Left cardiac atrium (tissue), 4 donors: ENCODE data around the gene GMPR. TPM values are rescaled to one million over a fixed set of nuclear protein-coding genes. Genes with fewer than 3 reads are reported as not detected.
A peak's percentile ranks its signal among the peaks of the same experiment; 100 is the strongest.

Source experiments
- ATAC-seq, 2 donors: fragments of 200-7000 bp; cut with Tn5 transposase; one replicate each; pipeline ENCODE4 v1.9.1; 2020; ENCODE audit warnings: mild to moderate bottlenecking in 2 of 2, moderate library complexity in 2 of 2
- DNase-seq: peaks from one replicate; pipeline ENCODE4 v3.0.0-alpha.2; 2020
- intact Hi-C, 2 donors: fragments of 100-400 bp; cut with DNase I; formaldehyde crosslinking; loops; one replicate each; pipeline versions ENCODE4 v1.14.1 to v1.15.1; 2022 to 2023
- total RNA-seq, 2 donors: library from RNA; stranded (reverse); fragmentation: NEBNext Ultra II Directional; extraction: Animal tissue kit (Norgen Biotek cat#: 25700); gene quantifications; one replicate each; pipeline ENCODE4 v1.2.1, GENCODE V29; 2021
- donor health status: DM: no; HTN: yes; CAD: no.
- donor health status: DM: no; HTN: yes; CAD: no; lungs with severe emphysema.
- donor health status: DM: yes; HTN: yes; CAD: no.
- donor health status: Dilated cardiomyopathy.

Gene GMPR
- total RNA-seq, 2 donors from 2014 or later, result 58.8 to 65.2 TPM

GRCh38 chr6:16335176-16335575 lies 96.8 kb downstream of the GMPR start:
- no peak for DNase-seq
- no peak for ATAC-seq
- intact Hi-C loops, result loop anchor here (10.0 kb wide), 3 partner anchors 180 to 750 kb away; partner anchors contain the start of gene ATXN1 (in 1 of the 2)

GRCh38 chr6:16336056-16336818 lies 97.8 kb downstream of the GMPR start:
- intact Hi-C loops, result loop anchor here (10.0 kb wide), 3 partner anchors 179 to 749 kb away; partner anchors contain the start of gene ATXN1 (in 1 of the 2)
- ATAC-seq (peak in 1 of 2 donors; percentile 14), DNase-seq (no peak)

GRCh38 chr6:16336911-16337294 lies 98.5 kb downstream of the GMPR start:
- ATAC-seq (no peak), DNase-seq (no peak)
- intact Hi-C loops, result loop anchor here (10.0 kb wide), 3 partner anchors 178 to 748 kb away; partner anchors contain the start of gene ATXN1 (in 1 of the 2)

- DNase-seq, result peak; percentile 96
- peak; percentile 77 to 90 for ATAC-seq
- intact Hi-C loops, result loop anchor here (10.0 kb wide), 3 partner anchors 177 to 747 kb away; partner anchors contain the start of gene ATXN1 (in 1 of the 2)
Measured at GRCh38 chr6:16337295-16337975, 99.0 kb downstream of the GMPR start.

- ATAC-seq (peak; percentile 38 to 68), DNase-seq (peak; percentile 81)
- intact Hi-C loops, result loop anchor here (10.0 kb wide), 3 partner anchors 176 to 746 kb away; partner anchors contain the start of gene ATXN1 (in 1 of the 2)
Measured at GRCh38 chr6:16338577-16339264, 100.3 kb downstream of the GMPR start.

- ATAC-seq (no peak), DNase-seq (no peak)
- intact Hi-C loops, result loop anchor here (10.0 kb wide), 3 partner anchors 176 to 746 kb away; partner anchors contain the start of gene ATXN1 (in 1 of the 2)
Measured at GRCh38 chr6:16339265-16339587, 100.8 kb downstream of the GMPR start.

- ATAC-seq (no peak), DNase-seq (no peak)
- intact Hi-C loops, result no loop called here
Measured at GRCh38 chr6:16343593-16343992, 105.2 kb downstream of the GMPR start.

- DNase-seq (no peak), ATAC-seq (no peak)
- intact Hi-C loops, result no loop called here
Measured at GRCh38 chr6:16344756-16345155, 106.4 kb downstream of the GMPR start.

Other genes with a start within 250 kb of the GMPR start
- 10 to 100 TPM; 11.3 to 24.0 TPM for gene MYLIP, start 109.5 kb upstream of the GMPR start, total RNA-seq